Natural killer cell (primary cell): ENCODE measurements around the gene NSFL1C. TPM values are rescaled to one million over a fixed set of nuclear protein-coding genes. Genes with fewer than 3 reads are reported as not detected.

Experiments
- ATAC-seq, 3 donors: fragments of 150-1000 bp in 2 of 3; fragments of 200-7000 bp in 1 of 3; cut with Tn5 transposase; 1 replicate in 1 of 3; 2 replicates in 2 of 3; pipeline ENCODE4 v1.10.0; 2021; ENCODE audit warnings: mild to moderate bottlenecking in 2 of 3, moderate library complexity in 2 of 3
- DNase-seq, 2 donors: peaks; one replicate each; pipeline versions ENCODE4 v3.0.0 to v3.0.0-alpha.2; 2013 to 2021; ENCODE audit warnings: mixed read lengths in 1 of 2
- H3K27ac ChIP-seq: one replicate; pipeline ENCODE4 v1.5.1; 2013; ENCODE audit warnings: mild to moderate bottlenecking, low read length
- H3K27me3 ChIP-seq: one replicate; pipeline ENCODE4 v1.6.1; 2013; ENCODE audit warnings: low read length; ENCODE audit not compliant: control insufficient read depth, insufficient read depth
- H3K36me3 ChIP-seq: one replicate; pipeline ENCODE4 v1.6.1; 2013; ENCODE audit warnings: low read length; ENCODE audit not compliant: control insufficient read depth, insufficient read depth
- H3K4me1 ChIP-seq: one replicate; pipeline ENCODE4 v1.6.1; 2013; ENCODE audit warnings: low read length; ENCODE audit not compliant: control insufficient read depth, insufficient read depth
- H3K4me3 ChIP-seq: one replicate; pipeline ENCODE4 v1.5.1; 2013; ENCODE audit warnings: low read length
- H3K9me3 ChIP-seq: one replicate; pipeline ENCODE4 v1.6.1; 2013; ENCODE audit warnings: low read length; ENCODE audit not compliant: control insufficient read depth, insufficient read depth
- H3K27ac Mint-ChIP-seq, 2 donors: one replicate each; pipeline ENCODE4 v1.8.0; 2022; ENCODE audit warnings: mild to moderate bottlenecking in 2 of 2, mixed read lengths in 2 of 2, moderate library complexity in 1 of 2
- H3K27me3 Mint-ChIP-seq, 2 donors: one replicate each; pipeline ENCODE4 v1.8.0; 2022; ENCODE audit warnings: low read depth in 2 of 2, mixed read lengths in 2 of 2
- H3K36me3 Mint-ChIP-seq: one replicate; pipeline ENCODE4 v1.8.0; 2022; ENCODE audit warnings: mixed read lengths
- H3K4me1 Mint-ChIP-seq, 2 donors: one replicate each; pipeline ENCODE4 v1.8.0; 2022; ENCODE audit warnings: mixed read lengths in 2 of 2
- H3K4me3 Mint-ChIP-seq: one replicate; pipeline ENCODE4 v1.8.0; 2022; ENCODE audit warnings: mild to moderate bottlenecking, moderate library complexity, mixed read lengths
- H3K9me3 Mint-ChIP-seq, 2 donors: one replicate each; pipeline ENCODE4 v1.8.0; 2022; ENCODE audit warnings: mixed read lengths in 2 of 2
- WGBS: methylation state at CpG from one replicate; pipeline ENCODE4 v1.1.7; 2013; ENCODE audit warnings: missing lambda C conversion rate; ENCODE audit not compliant: insufficient coverage; 5-methylcytosine and 5-hydroxymethylcytosine counted together
- intact Hi-C: fragments of 100-400 bp; cut with micrococcal nuclease; formaldehyde crosslinking; loops from one replicate; pipeline ENCODE4 v1.14.2; 2022
- total RNA-seq, 4 donors: library from RNA; stranded (reverse); fragments of 120-200 nt in 1 of 4; gene quantifications; one replicate each; pipeline versions ENCODE4 v1.2.3 to v1.2.4, GENCODE V29; 2013 to 2022
- TF ChIP-seq, protein P1 (sequence below): fragments of 200-600 bp; IDR thresholded peaks from one replicate; pipeline ENCODE4 v1.8.0; 2022; ENCODE audit warnings: antibody characterized with exemption

The NSFL1C gene
- total RNA-seq, 3 donors from 2014 or later (not counting 1 experiment from before 2014, with no cell fraction given) = 53.9 to 69.0 (median 66.2) TPM

DNA sequence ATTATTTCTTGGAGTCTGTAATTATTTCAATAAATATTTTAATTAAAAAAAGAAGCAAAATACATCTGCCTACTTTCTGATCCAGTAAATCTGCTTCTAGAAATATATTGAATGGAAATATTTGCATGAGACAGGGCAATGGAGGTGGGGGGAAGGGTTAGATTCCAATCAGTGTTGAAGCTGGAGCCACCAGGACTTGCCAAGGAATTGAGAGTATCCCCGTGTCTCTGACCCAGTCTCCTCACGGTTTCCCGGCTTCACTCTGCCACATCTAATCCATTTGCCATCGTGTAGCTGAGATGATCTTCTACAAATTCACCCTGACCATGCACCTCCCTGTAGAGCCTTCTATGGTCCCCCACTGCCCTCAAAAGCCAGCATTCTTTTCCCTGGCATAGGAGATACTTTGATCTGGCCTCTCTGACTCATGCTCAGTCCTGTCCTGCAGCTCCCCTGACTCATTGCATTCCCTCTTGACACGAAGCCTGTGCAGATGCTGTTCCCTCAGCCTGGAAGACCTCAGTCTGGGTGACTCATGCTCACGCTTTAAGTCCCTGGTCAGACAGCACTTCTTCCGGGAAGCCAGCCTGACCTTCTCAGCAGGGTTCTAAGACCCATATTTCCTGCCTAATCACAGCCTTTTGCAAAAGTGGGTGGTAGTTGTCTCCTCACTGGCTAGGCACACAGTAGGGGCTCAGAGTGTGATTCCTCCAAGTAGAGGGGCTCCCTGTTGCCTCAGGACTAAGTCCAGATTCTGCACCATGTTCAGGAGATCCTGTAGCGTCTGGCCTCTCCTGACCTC lies 50.8 kb downstream of the NSFL1C start:
- peaks cover 4 to 5% of the 10 kb centered on the region in 2 donors for H3K9me3 Mint-ChIP-seq
- ATAC-seq (no peak), DNase-seq (no peak)
- TF ChIP-seq, protein P1, sequence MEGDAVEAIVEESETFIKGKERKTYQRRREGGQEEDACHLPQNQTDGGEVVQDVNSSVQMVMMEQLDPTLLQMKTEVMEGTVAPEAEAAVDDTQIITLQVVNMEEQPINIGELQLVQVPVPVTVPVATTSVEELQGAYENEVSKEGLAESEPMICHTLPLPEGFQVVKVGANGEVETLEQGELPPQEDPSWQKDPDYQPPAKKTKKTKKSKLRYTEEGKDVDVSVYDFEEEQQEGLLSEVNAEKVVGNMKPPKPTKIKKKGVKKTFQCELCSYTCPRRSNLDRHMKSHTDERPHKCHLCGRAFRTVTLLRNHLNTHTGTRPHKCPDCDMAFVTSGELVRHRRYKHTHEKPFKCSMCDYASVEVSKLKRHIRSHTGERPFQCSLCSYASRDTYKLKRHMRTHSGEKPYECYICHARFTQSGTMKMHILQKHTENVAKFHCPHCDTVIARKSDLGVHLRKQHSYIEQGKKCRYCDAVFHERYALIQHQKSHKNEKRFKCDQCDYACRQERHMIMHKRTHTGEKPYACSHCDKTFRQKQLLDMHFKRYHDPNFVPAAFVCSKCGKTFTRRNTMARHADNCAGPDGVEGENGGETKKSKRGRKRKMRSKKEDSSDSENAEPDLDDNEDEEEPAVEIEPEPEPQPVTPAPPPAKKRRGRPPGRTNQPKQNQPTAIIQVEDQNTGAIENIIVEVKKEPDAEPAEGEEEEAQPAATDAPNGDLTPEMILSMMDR = no peak
- H3K36me3 Mint-ChIP-seq = peaks cover 21% of the 10 kb centered on the region
- intact Hi-C loops = no loop called here
- no peak overlapping the region for H3K4me3 ChIP-seq
- no peaks in the 10 kb centered on the region for H3K4me1 ChIP-seq
- no peak overlapping the region for H3K27ac ChIP-seq
- H3K27ac Mint-ChIP-seq = no peak overlapping the region
- no peaks in the 10 kb centered on the region for H3K4me1 Mint-ChIP-seq
- no peak overlapping the region for H3K4me3 Mint-ChIP-seq
- peaks cover 49 to 91% of the 10 kb centered on the region in 2 donors for H3K27me3 Mint-ChIP-seq
- H3K9me3 ChIP-seq = peaks cover 5% of the 10 kb centered on the region
- 82% methylated on average over 8 of the region's 8 CpGs for WGBS
- H3K27me3 ChIP-seq = peaks cover 21% of the 10 kb centered on the region
- no peaks in the 10 kb centered on the region for H3K36me3 ChIP-seq

DNA sequence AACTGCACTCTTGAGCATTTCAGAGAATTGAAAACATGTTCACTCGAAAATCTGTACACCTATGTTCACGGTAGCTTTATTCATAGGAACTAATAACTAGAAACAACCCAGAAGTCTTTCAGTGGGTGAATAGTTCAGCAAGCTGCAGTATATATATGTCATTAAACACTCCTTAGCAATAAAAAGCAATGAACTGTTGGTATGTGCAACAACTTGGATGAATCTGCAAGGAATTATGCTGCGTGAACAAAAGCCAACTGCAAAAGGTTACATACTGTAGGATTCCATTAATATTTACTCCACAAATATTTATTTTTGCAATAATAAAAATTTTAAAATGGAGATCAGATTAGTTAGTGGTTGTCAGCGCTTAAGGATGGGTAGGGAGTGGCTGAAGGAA lies 51.7 kb downstream of the NSFL1C start:
- intact Hi-C loops = no loop called here
- no peak overlapping the region for H3K4me3 Mint-ChIP-seq
- Histone ChIP-seq H3K4me3 (no peak overlapping the region), H3K27ac (no peak overlapping the region), H3K36me3 (no peaks in the 10 kb centered on the region), H3K27me3 (peaks cover 25% of the 10 kb centered on the region), H3K4me1 (no peaks in the 10 kb centered on the region), H3K9me3 (peaks cover 4% of the 10 kb centered on the region)
- ATAC-seq (no peak), DNase-seq (no peak)
- no peak overlapping the region for H3K27ac Mint-ChIP-seq
- TF ChIP-seq, protein P1 = no peak
- peaks cover 4 to 5% of the 10 kb centered on the region in 2 donors for H3K9me3 Mint-ChIP-seq
- H3K27me3 Mint-ChIP-seq = peaks cover 52 to 90% of the 10 kb centered on the region in 2 donors
- H3K36me3 Mint-ChIP-seq = peaks cover 12% of the 10 kb centered on the region
- 71% methylated on average over 3 of the region's 4 CpGs for WGBS
- H3K4me1 Mint-ChIP-seq = no peaks in the 10 kb centered on the region

DNA sequence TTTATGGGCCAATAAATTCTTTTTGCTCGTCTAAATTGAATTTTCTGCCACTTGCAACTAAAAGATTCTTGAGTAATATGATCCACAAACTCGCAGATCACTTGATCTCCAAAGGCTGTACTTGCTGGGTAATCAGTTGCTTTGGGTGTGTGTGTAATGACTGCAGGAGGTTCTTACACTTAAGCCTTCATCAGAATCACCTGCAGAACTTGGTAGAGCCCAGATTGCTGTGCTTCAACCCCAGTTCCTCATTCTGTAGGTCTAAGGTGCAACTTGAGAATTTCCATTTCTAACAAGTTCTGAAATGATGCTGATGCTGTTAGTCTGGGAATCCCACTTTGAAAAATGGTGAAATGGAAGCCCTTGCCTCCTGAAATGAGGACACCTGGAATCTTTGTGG lies 60.8 kb downstream of the NSFL1C start:
- H3K27ac ChIP-seq = no peak overlapping the region
- no peaks in the 10 kb centered on the region for H3K36me3 ChIP-seq
- H3K4me1 ChIP-seq = no peaks in the 10 kb centered on the region
- no peaks in the 10 kb centered on the region for H3K4me1 Mint-ChIP-seq
- WGBS = 68% methylated on average over 2 of the region's 2 CpGs
- H3K27me3 ChIP-seq = peaks cover 15% of the 10 kb centered on the region
- H3K27ac Mint-ChIP-seq = no peak overlapping the region
- no peak for ATAC-seq
- H3K9me3 Mint-ChIP-seq = no peaks in the 10 kb centered on the region
- TF ChIP-seq, protein P1 = no peak
- H3K4me3 Mint-ChIP-seq = no peak overlapping the region
- intact Hi-C loops = no loop called here
- H3K4me3 ChIP-seq = no peak overlapping the region
- H3K36me3 Mint-ChIP-seq = no peaks in the 10 kb centered on the region
- no peaks in the 10 kb centered on the region for H3K9me3 ChIP-seq
- H3K27me3 Mint-ChIP-seq = peaks cover 43 to 56% of the 10 kb centered on the region in 2 donors
- DNase-seq = no peak
